Trophoblast cell (in vitro differentiated cells and primary cell): Measurements from ENCODE around the gene TET1. TPM values are rescaled to one million over a fixed set of nuclear protein-coding genes. Genes with fewer than 3 reads are reported as not detected.
"Not testable (repeated sequence)": the region's sequence is repeated elsewhere in the genome, so short reads cannot be mapped to it uniquely, and the experiment has no call there.

Experiments used
- DNase-seq, 2 donors: peaks; one replicate each; pipeline ENCODE4 v3.0.0-alpha.2; 2016
- H2AFZ ChIP-seq: 2 replicates; pipeline ENCODE4 v1.6.1; 2013; ENCODE audit warnings: low read length, moderate library complexity, mild to moderate bottlenecking; ENCODE audit not compliant: insufficient read depth, poor library complexity
- H2AK5ac ChIP-seq: 2 replicates; pipeline ENCODE4 v1.6.1; 2013; ENCODE audit warnings: mild to moderate bottlenecking, low read length
- H2BK120ac ChIP-seq: 2 replicates; pipeline ENCODE4 v1.6.1; 2013; ENCODE audit warnings: low read length, mild to moderate bottlenecking, moderate library complexity; ENCODE audit not compliant: insufficient read depth, poor library complexity
- H2BK12ac ChIP-seq: 2 replicates; pipeline ENCODE4 v1.6.1; 2013; ENCODE audit warnings: mild to moderate bottlenecking, low read length, moderate library complexity
- H2BK5ac ChIP-seq: 2 replicates; pipeline ENCODE4 v1.6.1; 2013; ENCODE audit warnings: low read length, low read depth, moderate library complexity, mild to moderate bottlenecking; ENCODE audit not compliant: poor library complexity
- H3K14ac ChIP-seq: 2 replicates; pipeline ENCODE4 v1.6.1; 2013; ENCODE audit warnings: mild to moderate bottlenecking, low read length
- H3K18ac ChIP-seq: 2 replicates; pipeline ENCODE4 v1.6.1; 2013; ENCODE audit warnings: mild to moderate bottlenecking, low read length
- H3K23ac ChIP-seq: 2 replicates; pipeline ENCODE4 v1.6.1; 2013; ENCODE audit warnings: low read length
- H3K27ac ChIP-seq: 2 replicates; pipeline ENCODE4 v1.5.1; 2013; ENCODE audit warnings: low read depth, mild to moderate bottlenecking, inconsistent platforms, low read length, moderate library complexity
- H3K27me3 ChIP-seq: 2 replicates; pipeline ENCODE4 v1.6.1; 2013; ENCODE audit warnings: inconsistent platforms, mild to moderate bottlenecking, low read length, moderate library complexity; ENCODE audit not compliant: insufficient read depth
- H3K36me3 ChIP-seq, 2 experiments: 1 replicate in 1 of 2; 2 replicates in 1 of 2; pipeline ENCODE4 v1.6.1; 2013; ENCODE audit warnings: low read length in 2 of 2, mild to moderate bottlenecking in 2 of 2, moderate library complexity in 1 of 2; ENCODE audit not compliant: insufficient read depth in 2 of 2, control insufficient read depth in 1 of 2
- H3K4ac ChIP-seq: 2 replicates; pipeline ENCODE4 v1.6.1; 2013; ENCODE audit warnings: low read depth, mild to moderate bottlenecking, low read length, moderate library complexity
- H3K4me1 ChIP-seq, 2 experiments: 1 replicate in 1 of 2; 2 replicates in 1 of 2; pipeline ENCODE4 v1.6.1; 2013; ENCODE audit warnings: low read length in 2 of 2, mild to moderate bottlenecking in 2 of 2, moderate library complexity in 1 of 2; ENCODE audit not compliant: insufficient read depth in 2 of 2, control insufficient read depth in 1 of 2
- H3K4me2 ChIP-seq: 2 replicates; pipeline ENCODE4 v1.6.1; 2013; ENCODE audit warnings: inconsistent platforms, mild to moderate bottlenecking, low read length, moderate library complexity
- H3K4me3 ChIP-seq: 2 replicates; pipeline ENCODE4 v1.5.1; 2013; ENCODE audit warnings: mild to moderate bottlenecking, low read depth, low read length, inconsistent platforms
- H3K79me1 ChIP-seq: one replicate; pipeline ENCODE4 v1.6.1; 2013; ENCODE audit warnings: low read length
- H3K79me2 ChIP-seq: 2 replicates; pipeline ENCODE4 v1.6.1; 2013; ENCODE audit warnings: low read length, mild to moderate bottlenecking; ENCODE audit not compliant: control insufficient read depth, insufficient read depth, poor library complexity
- H3K9ac ChIP-seq: 2 replicates; pipeline ENCODE4 v1.6.1; 2013; ENCODE audit warnings: mild to moderate bottlenecking, low read length
- H3K9me3 ChIP-seq: 2 replicates; pipeline ENCODE4 v1.6.1; 2013; ENCODE audit warnings: low read depth, mild to moderate bottlenecking, control low read depth, inconsistent platforms, low read length; ENCODE audit not compliant: insufficient read depth
- H4K12ac ChIP-seq: 2 replicates; pipeline ENCODE4 v1.6.1; 2013; ENCODE audit warnings: low read depth, mild to moderate bottlenecking, low read length, moderate library complexity
- H4K8ac ChIP-seq: 2 replicates; pipeline ENCODE4 v1.6.1; 2013; ENCODE audit warnings: low read depth, mild to moderate bottlenecking, low read length, moderate library complexity
- H4K91ac ChIP-seq: one replicate; pipeline ENCODE4 v1.6.1; 2013; ENCODE audit warnings: low read depth, mild to moderate bottlenecking, low read length, moderate library complexity
- WGBS: extraction: QIAGEN DNeasy Blood & Tissue Kit; methylation state at CpG from one replicate; pipeline ENCODE4 v1.1.7; 2013; ENCODE audit warnings: missing lambda C conversion rate; ENCODE audit not compliant: insufficient read length, insufficient coverage; ENCODE audit errors: extremely low coverage; 5-methylcytosine and 5-hydroxymethylcytosine counted together
- polyA plus RNA-seq: library from polyadenylated mRNA; stranded (reverse); fragments of 200-250 nt; gene quantifications from 2 replicates; pipeline ENCODE4 v1.2.3, GENCODE V29; 2013

TET1 gene
- 6.5 and 7.3 TPM in 2 replicates for polyA plus RNA-seq

DNA sequence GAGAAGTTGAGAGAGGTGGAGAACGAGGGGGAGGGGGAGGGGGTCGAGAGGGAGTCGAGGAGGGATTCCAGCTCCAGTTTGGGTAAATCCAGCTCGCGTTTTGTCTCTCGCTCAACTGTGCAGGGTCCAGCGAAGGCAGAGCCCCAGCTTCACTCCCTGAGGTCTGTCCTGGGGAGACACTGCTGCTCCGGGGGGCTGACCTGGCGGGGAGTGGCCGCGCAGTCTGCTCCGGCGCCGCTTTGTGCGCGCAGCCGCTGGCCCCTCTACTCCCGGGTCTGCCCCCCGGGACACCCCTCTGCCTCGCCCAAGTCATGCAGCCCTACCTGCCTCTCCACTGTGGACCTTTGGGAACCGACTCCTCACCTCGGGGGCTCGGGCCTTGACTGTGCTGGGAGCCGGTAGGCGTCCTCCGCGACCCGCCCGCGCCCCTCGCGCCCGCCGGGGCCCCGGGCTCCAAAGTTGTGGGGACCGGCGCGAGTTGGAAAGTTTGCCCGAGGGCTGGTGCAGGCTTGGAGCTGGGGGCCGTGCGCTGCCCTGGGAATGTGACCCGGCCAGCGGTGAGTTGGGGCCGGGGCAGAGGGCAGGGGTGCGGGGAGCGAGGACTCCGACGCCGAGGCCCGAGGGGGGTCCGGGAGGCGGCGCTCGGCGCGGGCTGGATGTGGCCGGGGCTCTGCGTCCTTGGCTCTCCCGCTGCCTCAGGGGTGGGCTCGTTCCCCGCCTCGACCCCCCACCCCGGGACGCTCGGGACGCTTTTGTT is at the start of gene TET1:
TET1 (plus strand) TSS at position 152 of the 757 bp plus-strand sequence. CDS start 12,002 bp downstream, outside the sequence.
- Histone ChIP-seq H3K4me2 (peak within 1 kb of the TSS; percentile 81), H3K23ac (no peak within 1 kb of the TSS), H3K14ac (peak within 1 kb of the TSS; percentile 94), H2AK5ac (peak within 1 kb of the TSS; percentile 49), H3K18ac (peak within 1 kb of the TSS; percentile 94), H3K4me3 (peak within 1 kb of the TSS; percentile 88), H2BK5ac (peak within 1 kb of the TSS; percentile 85), H4K91ac (peak within 1 kb of the TSS; percentile 89), H4K8ac (peak within 1 kb of the TSS; percentile 82), H3K9ac (peak within 1 kb of the TSS; percentile 79), H3K27me3 (no peaks in the 10 kb centered on the region), H3K27ac (peak within 1 kb of the TSS; percentile 58), H2BK12ac (peak within 1 kb of the TSS; percentile 27), H3K79me1 (peaks cover 9% of the 10 kb centered on the region), H3K79me2 (peaks cover 15% of the 10 kb centered on the region), H2AFZ (peak within 1 kb of the TSS; percentile 87), H3K36me3 (no peaks in the 10 kb centered on the region), H3K9me3 (peaks cover 5% of the 10 kb centered on the region), H3K4me1 (no peaks in the 10 kb centered on the region), H2BK120ac (peak within 1 kb of the TSS; percentile 91), H3K4ac (peak within 1 kb of the TSS; percentile 28), H4K12ac (peak within 1 kb of the TSS; percentile 83)
- DNase-seq = peak in 1 of 2 donors; percentile 58
- WGBS = no CpG with 5 or more reads among the region's 66 CpGs

DNA sequence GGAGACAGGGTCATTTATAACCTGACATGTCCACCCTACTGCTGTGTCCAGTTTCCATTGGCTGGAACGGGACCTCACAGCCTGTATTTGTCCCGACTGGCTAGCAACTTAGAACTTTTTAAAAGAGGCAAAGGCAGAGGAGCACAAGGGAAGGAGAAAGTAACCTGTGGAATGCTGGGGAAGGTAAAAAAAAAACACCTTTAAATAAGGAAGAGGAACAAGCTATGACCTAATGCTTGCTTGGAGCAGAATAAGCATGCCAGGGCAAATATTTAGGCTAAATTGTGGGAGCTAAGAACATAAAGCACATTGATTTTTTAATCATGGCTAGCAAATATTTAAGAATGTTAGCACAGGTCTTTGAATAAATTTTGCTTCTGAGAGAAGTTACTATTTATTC is 43.9 kb upstream of the TET1 start:
- H3K4me2 ChIP-seq, H3K79me2 ChIP-seq, H4K91ac ChIP-seq, H3K4ac ChIP-seq, H3K79me1 ChIP-seq, H3K18ac ChIP-seq, H2AK5ac ChIP-seq, H3K4me3 ChIP-seq, H3K36me3 ChIP-seq, H3K9ac ChIP-seq, H3K9me3 ChIP-seq, H3K4me1 ChIP-seq, H3K23ac ChIP-seq, H3K14ac ChIP-seq, H2BK120ac ChIP-seq, H2BK5ac ChIP-seq, H4K12ac ChIP-seq, H3K27me3 ChIP-seq, H2BK12ac ChIP-seq, DNase-seq, H2AFZ ChIP-seq, H3K27ac ChIP-seq, H4K8ac ChIP-seq: not testable (repeated sequence)
- WGBS = no CpG with 5 or more reads among the region's 2 CpGs

DNA sequence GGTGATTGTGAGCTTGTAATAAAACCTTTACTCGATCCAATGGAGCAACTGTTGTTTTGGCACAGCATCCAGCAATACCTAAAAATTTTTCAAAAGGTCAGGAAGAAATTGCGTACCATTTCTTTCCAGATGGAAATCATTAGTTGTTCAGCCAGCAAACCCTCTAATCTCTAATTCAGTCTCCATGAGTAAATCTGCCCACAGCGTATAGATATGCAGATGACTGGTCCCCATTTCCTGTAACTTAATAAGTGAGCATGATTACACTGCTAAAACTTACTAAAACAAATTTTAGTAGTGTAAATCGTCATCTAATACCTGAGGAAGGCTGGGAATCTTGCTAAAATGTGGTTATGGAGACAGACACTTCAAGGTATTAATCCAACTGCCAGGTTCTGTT is 43.4 kb upstream of the TET1 start:
- H3K23ac ChIP-seq = no peak overlapping the region
- H2BK12ac ChIP-seq = no peak overlapping the region
- no peak for DNase-seq
- H4K12ac ChIP-seq = no peak overlapping the region
- H2BK120ac ChIP-seq = no peak overlapping the region
- no CpG with 5 or more reads among the region's 4 CpGs for WGBS
- no peaks in the 10 kb centered on the region for H3K27me3 ChIP-seq
- no peak overlapping the region for H2AFZ ChIP-seq
- no peaks in the 10 kb centered on the region for H3K9me3 ChIP-seq
- no peak overlapping the region for H3K27ac ChIP-seq
- no peak overlapping the region for H3K4me3 ChIP-seq
- no peak overlapping the region for H3K9ac ChIP-seq
- H3K4ac ChIP-seq = no peak overlapping the region
- H3K79me2 ChIP-seq = no peaks in the 10 kb centered on the region
- no peak overlapping the region for H4K8ac ChIP-seq
- no peak overlapping the region for H3K14ac ChIP-seq
- H3K4me1 ChIP-seq = no peaks in the 10 kb centered on the region
- H4K91ac ChIP-seq = no peak overlapping the region
- no peak overlapping the region for H2BK5ac ChIP-seq
- H3K4me2 ChIP-seq = no peak overlapping the region
- H2AK5ac ChIP-seq = no peak overlapping the region
- H3K79me1 ChIP-seq = no peaks in the 10 kb centered on the region
- H3K36me3 ChIP-seq = peaks cover 3 to 12% of the 10 kb centered on the region in 2 experiments
- H3K18ac ChIP-seq = no peak overlapping the region

DNA sequence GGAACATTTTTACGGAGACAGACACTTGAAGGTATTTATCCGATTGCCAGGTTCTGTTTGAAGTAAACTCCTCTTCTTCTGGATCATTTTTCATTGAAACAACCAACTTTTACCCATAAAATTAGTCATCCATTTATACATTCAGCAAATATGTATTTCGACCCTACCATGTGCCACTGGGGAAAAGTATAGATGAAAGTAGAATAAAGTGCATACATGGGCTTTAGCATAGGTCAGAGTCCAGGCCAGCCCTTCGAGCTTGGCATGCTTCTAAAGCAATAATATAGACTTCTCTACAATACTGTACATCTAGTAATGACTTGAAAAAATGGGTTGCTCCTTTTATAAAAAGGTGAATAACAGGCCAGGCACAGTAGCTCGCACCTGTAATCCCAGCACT is 42.9 kb upstream of the TET1 start:
- no CpG with 5 or more reads among the region's 5 CpGs for WGBS
- Histone ChIP-seq H3K36me3 (peaks cover 3 to 12% of the 10 kb centered on the region in 2 experiments), H2BK120ac (no peak overlapping the region), H3K4ac (no peak overlapping the region), H3K4me2 (no peak overlapping the region), H4K12ac (no peak overlapping the region), H3K79me2 (no peaks in the 10 kb centered on the region), H3K9ac (no peak overlapping the region), H3K4me3 (no peak overlapping the region), H3K9me3 (no peaks in the 10 kb centered on the region), H3K27me3 (no peaks in the 10 kb centered on the region), H4K8ac (no peak overlapping the region), H2BK5ac (no peak overlapping the region), H2BK12ac (no peak overlapping the region), H3K18ac (no peak overlapping the region), H2AFZ (no peak overlapping the region), H3K27ac (no peak overlapping the region), H3K14ac (no peak overlapping the region), H2AK5ac (no peak overlapping the region), H4K91ac (no peak overlapping the region), H3K4me1 (no peaks in the 10 kb centered on the region), H3K79me1 (no peaks in the 10 kb centered on the region), H3K23ac (no peak overlapping the region)
- DNase-seq = no peak
